HCT116 (cell line): ENCODE measurements around the gene CHRNA5. TPM values are rescaled to one million over a fixed set of nuclear protein-coding genes. Genes with fewer than 3 reads are reported as not detected.

Experiments
- ATAC-seq: fragments of 200-7000 bp; cut with Tn5 transposase; 2 replicates; pipeline ENCODE4 v1.9.1; 2020; ENCODE audit warnings: mild to moderate bottlenecking, moderate library complexity
- BruUV-seq: library from RNA; stranded (reverse); fragments of 400-500 nt; replicated peaks from 2 replicates; lab custom pipeline; 2021; lab: Mats Ljungman, UMichigan
- CTCF ChIA-PET: fragments of 300-600 bp; sonication (Branson Sonifier 250); formaldehyde crosslinking; loops from one replicate; lab custom pipeline; 2021; ENCODE audit warnings: antibody characterized with exemption; lab: Charles Lee
- POLR2A ChIA-PET: fragments of 300-600, 350-600 bp; sonication (Branson Sonifier 250); formaldehyde crosslinking; loops from one replicate; lab custom pipeline; 2021; ENCODE audit warnings: antibody characterized with exemption; lab: Charles Lee
- RAD21 ChIA-PET, 2 experiments: fragments of 300-600 bp; sonication (Branson Sonifier 250); formaldehyde crosslinking; loops; one replicate each; lab custom pipeline; 2023; ENCODE audit warnings: low total read pairs in 2 of 2; ENCODE audit not compliant: uncharacterized antibody in 2 of 2, unreplicated experiment in 2 of 2, low non-redundant PET in 1 of 2; lab: Charles Lee
- DNase-seq: peaks from one replicate; pipeline ENCODE4 v3.0.0-alpha.2; 2010; ENCODE audit warnings: low read depth, low spot score
- H2AFZ ChIP-seq: fragments of 200-600 bp; shearing (Covaris generic), sonication (generic); 2 replicates; pipeline ENCODE4 v1.6.1; 2017; ENCODE audit warnings: low read depth, mixed run types, mixed read lengths, antibody characterized with exemption, low read length; ENCODE audit not compliant: poor library complexity, severe bottlenecking
- H3K27ac ChIP-seq: 2 replicates; pipeline ENCODE4 v1.5.1; 2012; ENCODE audit warnings: low read depth, low read length
- H3K27me3 ChIP-seq: fragments of 200-600 bp; sonication (generic); 2 replicates; pipeline ENCODE4 v1.6.1; 2016; ENCODE audit warnings: mixed run types, low read length, mixed read lengths; ENCODE audit not compliant: insufficient read depth
- H3K36me3 ChIP-seq, 2 experiments: fragments of 200-500 bp in 1 of 2; fragments of 200-600 bp in 1 of 2; sonication (Bioruptor generic) in 1 of 2; sonication (generic) in 1 of 2; 2 replicates each; pipeline versions ENCODE4 v1.5.1 to v1.6.1; 2014 to 2016; ENCODE audit warnings: low read length in 2 of 2, inconsistent platforms in 1 of 2, mixed read lengths in 1 of 2, mixed run types in 1 of 2; ENCODE audit not compliant: insufficient read depth in 2 of 2, control insufficient read depth in 1 of 2
- H3K4me1 ChIP-seq, 2 experiments: fragments of 200-600 bp in 1 of 2; sonication (generic) in 1 of 2; 2 replicates each; pipeline versions ENCODE4 v1.5.1 to v1.6.1; 2012 to 2017; ENCODE audit warnings: low read length in 2 of 2, inconsistent platforms in 1 of 2, mild to moderate bottlenecking in 1 of 2, mixed read lengths in 1 of 2, mixed run types in 1 of 2, moderate library complexity in 1 of 2; ENCODE audit not compliant: insufficient read depth in 2 of 2, control insufficient read depth in 1 of 2
- H3K4me2 ChIP-seq: fragments of 200-600 bp; sonication (generic); 2 replicates; pipeline ENCODE4 v1.6.1; 2017; ENCODE audit warnings: mixed run types, low read length, mixed read lengths
- H3K4me3 ChIP-seq, 2 experiments: fragments of 200-600 bp in 1 of 2; sonication (generic) in 1 of 2; replicated peaks in 1 of 2; 2 replicates each; pipeline ENCODE4 v1.5.1; 2011 to 2016; ENCODE audit warnings: low read length in 2 of 2, control low read depth in 1 of 2, low read depth in 1 of 2, mild to moderate bottlenecking in 1 of 2, mixed read lengths in 1 of 2, mixed run types in 1 of 2
- H3K79me2 ChIP-seq: fragments of 200-600 bp; sonication (generic); 2 replicates; pipeline ENCODE4 v1.6.1; 2017; ENCODE audit warnings: mild to moderate bottlenecking, mixed run types, low read length, moderate library complexity, mixed read lengths; ENCODE audit not compliant: insufficient read depth
- H3K9ac ChIP-seq: fragments of 200-600 bp; sonication (generic); 2 replicates; pipeline ENCODE4 v1.6.1; 2016; ENCODE audit warnings: low read length, mixed read lengths
- H3K9me2 ChIP-seq: fragments of 200-600 bp; sonication (generic), shearing (Covaris generic); 2 replicates; pipeline ENCODE4 v1.6.1; 2017; ENCODE audit warnings: mixed run types, mild to moderate bottlenecking, moderate library complexity; ENCODE audit not compliant: insufficient read depth
- H3K9me3 ChIP-seq, 2 experiments: fragments of 200-500 bp in 1 of 2; fragments of 200-600 bp in 1 of 2; sonication (Bioruptor generic) in 1 of 2; sonication (generic) in 1 of 2; 2 replicates each; pipeline ENCODE4 v1.6.1; 2014 to 2017; ENCODE audit warnings: low read length in 2 of 2, mixed read lengths in 2 of 2, inconsistent platforms in 1 of 2, low read depth in 1 of 2, mild to moderate bottlenecking in 1 of 2, mixed run types in 1 of 2, moderate library complexity in 1 of 2; ENCODE audit not compliant: control insufficient read depth in 1 of 2, insufficient read depth in 1 of 2
- H4K20me1 ChIP-seq: fragments of 200-600 bp; sonication (generic), shearing (Covaris generic); 2 replicates; pipeline ENCODE4 v1.6.1; 2017; ENCODE audit warnings: mixed run types, mild to moderate bottlenecking, moderate library complexity; ENCODE audit not compliant: insufficient read depth
- CBX3 ChIP-seq: IDR thresholded peaks from 2 replicates; pipeline ENCODE4 v1.6.1; 2012; ENCODE audit warnings: low read depth
- CEBPB ChIP-seq: IDR thresholded peaks from 2 replicates; pipeline ENCODE4 v1.6.1; 2012; ENCODE audit warnings: low read depth
- EGR1 ChIP-seq: IDR thresholded peaks from 2 replicates; pipeline ENCODE4 v1.6.1; 2012; ENCODE audit warnings: low read depth
- ELF1 ChIP-seq: IDR thresholded peaks from 2 replicates; pipeline ENCODE4 v1.6.1; 2012; ENCODE audit warnings: low read depth, borderline replicate concordance
- EZH2phosphoT487 ChIP-seq: fragments of 200-600 bp; IDR thresholded peaks from 2 replicates; pipeline ENCODE4 v1.6.1; 2018; ENCODE audit warnings: antibody characterized with exemption, borderline replicate concordance
- FOSL1 ChIP-seq: IDR thresholded peaks from 2 replicates; pipeline ENCODE4 v1.6.1; 2012; ENCODE audit warnings: low read depth
- JUND ChIP-seq: IDR thresholded peaks from 2 replicates; pipeline ENCODE4 v1.6.1; 2012
- POLR2A ChIP-seq: IDR thresholded peaks from 2 replicates; pipeline ENCODE4 v1.7.0; 2011; ENCODE audit warnings: borderline replicate concordance; ENCODE audit not compliant: insufficient read depth, insufficient read length; ENCODE audit errors: extremely low read depth
- POLR2AphosphoS5 ChIP-seq: IDR thresholded peaks from 2 replicates; pipeline ENCODE4 v1.6.1; 2011; ENCODE audit warnings: mild to moderate bottlenecking, low read depth, low read length, moderate library complexity
- RAD21 ChIP-seq: IDR thresholded peaks from 2 replicates; pipeline ENCODE4 v1.6.1; 2012; ENCODE audit warnings: low read depth, mild to moderate bottlenecking
- SIN3A ChIP-seq: IDR thresholded peaks from 2 replicates; pipeline ENCODE4 v1.6.1; 2012; ENCODE audit warnings: low read depth
- SP1 ChIP-seq: IDR thresholded peaks from 2 replicates; pipeline ENCODE4 v1.6.1; 2012; ENCODE audit warnings: low read depth
- SRF ChIP-seq: IDR thresholded peaks from 2 replicates; pipeline ENCODE4 v1.6.1; 2012; ENCODE audit warnings: low read depth
- TCF7L2 ChIP-seq: IDR thresholded peaks from 2 replicates; pipeline ENCODE4 v1.7.0; 2011; ENCODE audit warnings: borderline replicate concordance, inconsistent platforms; ENCODE audit not compliant: insufficient read depth, insufficient read length; ENCODE audit errors: extremely low read depth
- ZFX ChIP-seq: fragments of 450-650 bp; IDR thresholded peaks from 2 replicates; pipeline ENCODE4 v1.6.1; 2017
- intact Hi-C: fragments of 100-400 bp; cut with micrococcal nuclease; formaldehyde crosslinking; loops from 2 replicates; pipeline ENCODE4 v1.10.0; 2022
- total RNA-seq: library from RNA; stranded (reverse); gene quantifications from one replicate; pipeline ENCODE4 v1.2.1, GENCODE V29; 2021; ENCODE audit not compliant: unreplicated experiment
- TF ChIP-seq, protein P1 (sequence below): IDR thresholded peaks from 2 replicates; pipeline ENCODE4 v1.6.1; 2012; ENCODE audit warnings: low read depth
- TF ChIP-seq, protein P2 (sequence below): IDR thresholded peaks from 2 replicates; pipeline ENCODE4 v1.6.1; 2012
- TF ChIP-seq, protein P3 (sequence below): IDR thresholded peaks from 2 replicates; pipeline ENCODE4 v1.6.1; 2012
- TF ChIP-seq, protein P4 (sequence below): IDR thresholded peaks from 2 replicates; pipeline ENCODE4 v1.6.1; 2011; ENCODE audit warnings: mild to moderate bottlenecking, low read length, moderate library complexity; ENCODE audit not compliant: insufficient replicate concordance; ENCODE audit errors: extremely low read depth

CHRNA5 gene
- total RNA-seq, 1 experiment from 2014 or later: 25.2 TPM

DNA sequence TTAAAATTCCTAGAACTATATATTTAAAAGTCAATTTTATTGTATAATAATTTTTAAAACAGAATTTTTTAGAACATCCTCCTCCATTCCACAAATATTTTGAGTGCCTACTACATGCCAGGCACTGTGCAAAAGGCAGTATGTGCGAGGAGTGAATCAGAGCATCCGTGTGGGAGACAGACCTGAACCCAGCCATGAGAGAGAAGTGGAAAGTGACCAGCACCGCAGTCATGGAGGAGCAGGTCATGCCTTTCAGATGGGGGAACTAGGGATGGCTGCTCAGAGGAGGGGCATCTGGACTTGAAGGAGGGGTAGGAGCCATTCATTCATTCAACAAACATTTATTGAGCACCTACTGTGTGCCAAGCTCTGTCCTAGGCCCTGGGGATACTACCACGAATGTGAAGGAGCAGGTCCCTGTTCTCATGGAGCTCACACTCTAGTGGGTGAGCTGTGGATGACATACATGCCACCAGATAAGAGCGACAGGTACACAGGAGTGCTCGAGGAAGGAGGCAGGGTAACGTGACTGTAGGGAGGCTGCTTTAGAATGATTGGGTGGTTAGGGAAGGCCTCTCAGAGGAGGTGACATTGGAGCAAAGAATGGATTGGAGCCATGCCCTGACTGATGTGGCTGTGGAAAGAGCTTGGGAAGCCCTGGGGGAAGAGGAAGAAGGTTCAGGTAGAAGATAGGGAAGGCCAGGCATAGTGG is 58.6 kb downstream of the CHRNA5 start:
- no peak for TF ChIP-seq ELF1
- TF ChIP-seq, protein P1, sequence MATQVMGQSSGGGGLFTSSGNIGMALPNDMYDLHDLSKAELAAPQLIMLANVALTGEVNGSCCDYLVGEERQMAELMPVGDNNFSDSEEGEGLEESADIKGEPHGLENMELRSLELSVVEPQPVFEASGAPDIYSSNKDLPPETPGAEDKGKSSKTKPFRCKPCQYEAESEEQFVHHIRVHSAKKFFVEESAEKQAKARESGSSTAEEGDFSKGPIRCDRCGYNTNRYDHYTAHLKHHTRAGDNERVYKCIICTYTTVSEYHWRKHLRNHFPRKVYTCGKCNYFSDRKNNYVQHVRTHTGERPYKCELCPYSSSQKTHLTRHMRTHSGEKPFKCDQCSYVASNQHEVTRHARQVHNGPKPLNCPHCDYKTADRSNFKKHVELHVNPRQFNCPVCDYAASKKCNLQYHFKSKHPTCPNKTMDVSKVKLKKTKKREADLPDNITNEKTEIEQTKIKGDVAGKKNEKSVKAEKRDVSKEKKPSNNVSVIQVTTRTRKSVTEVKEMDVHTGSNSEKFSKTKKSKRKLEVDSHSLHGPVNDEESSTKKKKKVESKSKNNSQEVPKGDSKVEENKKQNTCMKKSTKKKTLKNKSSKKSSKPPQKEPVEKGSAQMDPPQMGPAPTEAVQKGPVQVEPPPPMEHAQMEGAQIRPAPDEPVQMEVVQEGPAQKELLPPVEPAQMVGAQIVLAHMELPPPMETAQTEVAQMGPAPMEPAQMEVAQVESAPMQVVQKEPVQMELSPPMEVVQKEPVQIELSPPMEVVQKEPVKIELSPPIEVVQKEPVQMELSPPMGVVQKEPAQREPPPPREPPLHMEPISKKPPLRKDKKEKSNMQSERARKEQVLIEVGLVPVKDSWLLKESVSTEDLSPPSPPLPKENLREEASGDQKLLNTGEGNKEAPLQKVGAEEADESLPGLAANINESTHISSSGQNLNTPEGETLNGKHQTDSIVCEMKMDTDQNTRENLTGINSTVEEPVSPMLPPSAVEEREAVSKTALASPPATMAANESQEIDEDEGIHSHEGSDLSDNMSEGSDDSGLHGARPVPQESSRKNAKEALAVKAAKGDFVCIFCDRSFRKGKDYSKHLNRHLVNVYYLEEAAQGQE: no peak
- no peak for TF ChIP-seq POLR2A
- TF ChIP-seq EZH2phosphoT487: no peak
- TF ChIP-seq, protein P2, sequence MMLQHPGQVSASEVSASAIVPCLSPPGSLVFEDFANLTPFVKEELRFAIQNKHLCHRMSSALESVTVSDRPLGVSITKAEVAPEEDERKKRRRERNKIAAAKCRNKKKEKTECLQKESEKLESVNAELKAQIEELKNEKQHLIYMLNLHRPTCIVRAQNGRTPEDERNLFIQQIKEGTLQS: no peak
- TF ChIP-seq SIN3A: no peak
- TF ChIP-seq FOSL1: no peak
- TF ChIP-seq JUND: no peak
- TF ChIP-seq EGR1: no peak
- TF ChIP-seq CBX3: no peak
- no peak for TF ChIP-seq RAD21
- TF ChIP-seq ZFX: no peak
- TF ChIP-seq SP1: no peak
- TF ChIP-seq, protein P3, sequence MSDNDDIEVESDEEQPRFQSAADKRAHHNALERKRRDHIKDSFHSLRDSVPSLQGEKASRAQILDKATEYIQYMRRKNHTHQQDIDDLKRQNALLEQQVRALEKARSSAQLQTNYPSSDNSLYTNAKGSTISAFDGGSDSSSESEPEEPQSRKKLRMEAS: no peak
- TF ChIP-seq, protein P4, sequence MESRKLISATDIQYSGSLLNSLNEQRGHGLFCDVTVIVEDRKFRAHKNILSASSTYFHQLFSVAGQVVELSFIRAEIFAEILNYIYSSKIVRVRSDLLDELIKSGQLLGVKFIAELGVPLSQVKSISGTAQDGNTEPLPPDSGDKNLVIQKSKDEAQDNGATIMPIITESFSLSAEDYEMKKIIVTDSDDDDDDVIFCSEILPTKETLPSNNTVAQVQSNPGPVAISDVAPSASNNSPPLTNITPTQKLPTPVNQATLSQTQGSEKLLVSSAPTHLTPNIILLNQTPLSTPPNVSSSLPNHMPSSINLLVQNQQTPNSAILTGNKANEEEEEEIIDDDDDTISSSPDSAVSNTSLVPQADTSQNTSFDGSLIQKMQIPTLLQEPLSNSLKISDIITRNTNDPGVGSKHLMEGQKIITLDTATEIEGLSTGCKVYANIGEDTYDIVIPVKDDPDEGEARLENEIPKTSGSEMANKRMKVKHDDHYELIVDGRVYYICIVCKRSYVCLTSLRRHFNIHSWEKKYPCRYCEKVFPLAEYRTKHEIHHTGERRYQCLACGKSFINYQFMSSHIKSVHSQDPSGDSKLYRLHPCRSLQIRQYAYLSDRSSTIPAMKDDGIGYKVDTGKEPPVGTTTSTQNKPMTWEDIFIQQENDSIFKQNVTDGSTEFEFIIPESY: no peak
- TF ChIP-seq TCF7L2: no peak
- TF ChIP-seq POLR2AphosphoS5: no peak
- TF ChIP-seq CEBPB: no peak
- no peak for TF ChIP-seq SRF
- Histone ChIP-seq H3K4me3 (no peak overlapping the region), H3K9me2 (no peaks in the 10 kb centered on the region), H3K36me3 (no peaks in the 10 kb centered on the region), H3K9me3 (no peaks in the 10 kb centered on the region), H3K4me1 (no peaks in the 10 kb centered on the region), H3K4me2 (no peak overlapping the region), H3K79me2 (no peaks in the 10 kb centered on the region), H3K9ac (no peak overlapping the region), H2AFZ (no peak overlapping the region), H3K27ac (no peak overlapping the region), H4K20me1 (no peaks in the 10 kb centered on the region), H3K27me3 (no peaks in the 10 kb centered on the region)
- DNase-seq: no peak
- no TSS peak for BruUV-seq
- intact Hi-C loops: no loop called here
- no peak for ATAC-seq
- ChIA-PET CTCF (interaction anchor here (0.9 to 1.2 kb wide), 2 partner anchors 14 to 117 kb away, joined by 3 read pairs; no protein-coding TSS in a partner anchor), POLR2A (no interaction called here), RAD21 (no interaction called here)
